Smooth muscle cell (in vitro differentiated cells): ENCODE measurements around the gene EIPR1. TPM values are rescaled to one million over a fixed set of nuclear protein-coding genes. Genes with fewer than 3 reads are reported as not detected.

ENCODE experiments used
- DNase-seq: peaks from one replicate; lab custom pipeline; 2025; ENCODE audit not compliant: unreplicated experiment; lab: John Stamatoyannopoulos, UW
- H2AFZ ChIP-seq: fragments of 200-600 bp; sonication (generic); 2 replicates; pipeline ENCODE4 v1.6.0; 2016; ENCODE audit warnings: antibody characterized with exemption, low read depth, mild to moderate bottlenecking
- H3F3A ChIP-seq: fragments of 200-600 bp; sonication (generic); 2 replicates; pipeline ENCODE4 v1.6.0; 2017; ENCODE audit warnings: antibody characterized with exemption, low read depth
- H3K27ac ChIP-seq: fragments of 200-600 bp; sonication (generic); 2 replicates; pipeline ENCODE4 v1.5.1; 2016; ENCODE audit warnings: low read depth, mild to moderate bottlenecking
- H3K27me3 ChIP-seq: fragments of 200-600 bp; sonication (generic); 2 replicates; pipeline ENCODE4 v1.6.1; 2016; ENCODE audit warnings: low read depth, mild to moderate bottlenecking
- H3K36me3 ChIP-seq: fragments of 200-600 bp; sonication (generic); 2 replicates; pipeline ENCODE4 v1.5.1; 2016; ENCODE audit warnings: low read depth
- H3K4me1 ChIP-seq: fragments of 200-600 bp; sonication (generic); 2 replicates; pipeline ENCODE4 v1.5.1; 2016; ENCODE audit warnings: low read depth
- H3K4me2 ChIP-seq: fragments of 200-600 bp; sonication (generic); 2 replicates; pipeline ENCODE4 v1.6.0; 2016; ENCODE audit warnings: mild to moderate bottlenecking
- H3K4me3 ChIP-seq: fragments of 200-600 bp; sonication (generic); 2 replicates; pipeline ENCODE4 v1.5.1; 2016; ENCODE audit warnings: mild to moderate bottlenecking
- H3K79me2 ChIP-seq: fragments of 200-600 bp; sonication (generic); 2 replicates; pipeline ENCODE4 v1.6.0; 2016; ENCODE audit warnings: low read depth, mild to moderate bottlenecking
- H3K9ac ChIP-seq: fragments of 200-600 bp; sonication (generic); 2 replicates; pipeline ENCODE4 v1.6.0; 2016; ENCODE audit warnings: low read depth
- H3K9me3 ChIP-seq: fragments of 200-600 bp; sonication (generic); replicated peaks from 2 replicates; pipeline ENCODE4 v1.5.1; 2016; ENCODE audit warnings: low read depth
- H4K20me1 ChIP-seq: fragments of 200-600 bp; sonication (generic); 2 replicates; pipeline ENCODE4 v1.6.0; 2016; ENCODE audit warnings: low read depth
- WGBS: methylation state at CpG from one replicate; pipeline ENCODE4 v1.1.7; 2016; ENCODE audit warnings: low lambda C conversion rate; 5-methylcytosine and 5-hydroxymethylcytosine counted together
- polyA plus RNA-seq: library from polyadenylated mRNA; unstranded; fragments of >200 nt; fragmentation: Nextera tagmentation; extraction: Ambion mirVana; gene quantifications from 2 replicates; pipeline ENCODE4 v1.2.1, GENCODE V29; 2016
- total RNA-seq: library from RNA; depleted of rRNA; stranded (reverse); fragments of >200 nt; gene quantifications from 2 replicates; pipeline ENCODE4 v1.2.3, GENCODE V29; 2014
- TF ChIP-seq, protein P1 (sequence below): fragments of 200-600 bp; sonication (generic); IDR thresholded peaks from 2 replicates; pipeline ENCODE4 v1.5.1; 2017; ENCODE audit warnings: borderline replicate concordance, mild to moderate bottlenecking, antibody characterized with exemption; ENCODE audit not compliant: insufficient read depth, poor library complexity, severe bottlenecking

Gene EIPR1
- total and polyA plus RNA-seq, 2 experiments from 2014 or later = 18.5 to 23.1 TPM

DNA sequence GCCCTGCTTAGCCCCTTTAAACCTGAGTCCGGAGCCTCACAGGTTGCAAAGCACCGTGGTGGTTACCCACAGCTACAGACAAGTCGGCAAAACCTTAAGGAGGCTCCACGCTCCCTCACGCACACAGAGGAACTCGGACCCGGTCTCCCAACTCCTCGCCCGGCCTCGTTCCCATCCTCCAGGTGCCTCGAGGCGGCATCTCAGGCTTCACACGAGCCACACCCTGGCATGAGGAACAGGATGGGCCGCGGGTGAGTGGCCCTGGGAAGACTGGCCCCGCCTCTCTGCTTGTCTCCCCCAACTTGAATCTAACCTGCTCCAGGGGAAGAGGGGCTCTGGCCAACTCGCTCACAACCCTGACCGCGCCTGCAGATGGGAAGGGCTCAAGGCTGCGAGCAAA, 97.4 kb downstream of the EIPR1 start:
- Histone ChIP-seq H3K4me3 (no peak overlapping the region), H4K20me1 (peaks cover 17% of the 10 kb centered on the region), H3K9me3 (no peaks in the 10 kb centered on the region), H3K79me2 (peaks cover 2% of the 10 kb centered on the region), H3F3A (no peaks in the 10 kb centered on the region), H2AFZ (no peak overlapping the region), H3K4me1 (no peaks in the 10 kb centered on the region), H3K27ac (no peak overlapping the region), H3K9ac (no peak overlapping the region), H3K4me2 (no peak overlapping the region), H3K36me3 (no peaks in the 10 kb centered on the region), H3K27me3 (no peaks in the 10 kb centered on the region)
- TF ChIP-seq, protein P1, sequence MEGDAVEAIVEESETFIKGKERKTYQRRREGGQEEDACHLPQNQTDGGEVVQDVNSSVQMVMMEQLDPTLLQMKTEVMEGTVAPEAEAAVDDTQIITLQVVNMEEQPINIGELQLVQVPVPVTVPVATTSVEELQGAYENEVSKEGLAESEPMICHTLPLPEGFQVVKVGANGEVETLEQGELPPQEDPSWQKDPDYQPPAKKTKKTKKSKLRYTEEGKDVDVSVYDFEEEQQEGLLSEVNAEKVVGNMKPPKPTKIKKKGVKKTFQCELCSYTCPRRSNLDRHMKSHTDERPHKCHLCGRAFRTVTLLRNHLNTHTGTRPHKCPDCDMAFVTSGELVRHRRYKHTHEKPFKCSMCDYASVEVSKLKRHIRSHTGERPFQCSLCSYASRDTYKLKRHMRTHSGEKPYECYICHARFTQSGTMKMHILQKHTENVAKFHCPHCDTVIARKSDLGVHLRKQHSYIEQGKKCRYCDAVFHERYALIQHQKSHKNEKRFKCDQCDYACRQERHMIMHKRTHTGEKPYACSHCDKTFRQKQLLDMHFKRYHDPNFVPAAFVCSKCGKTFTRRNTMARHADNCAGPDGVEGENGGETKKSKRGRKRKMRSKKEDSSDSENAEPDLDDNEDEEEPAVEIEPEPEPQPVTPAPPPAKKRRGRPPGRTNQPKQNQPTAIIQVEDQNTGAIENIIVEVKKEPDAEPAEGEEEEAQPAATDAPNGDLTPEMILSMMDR = no peak
- 92% methylated on average over 20 of the region's 20 CpGs for WGBS
- no peak for DNase-seq

DNA sequence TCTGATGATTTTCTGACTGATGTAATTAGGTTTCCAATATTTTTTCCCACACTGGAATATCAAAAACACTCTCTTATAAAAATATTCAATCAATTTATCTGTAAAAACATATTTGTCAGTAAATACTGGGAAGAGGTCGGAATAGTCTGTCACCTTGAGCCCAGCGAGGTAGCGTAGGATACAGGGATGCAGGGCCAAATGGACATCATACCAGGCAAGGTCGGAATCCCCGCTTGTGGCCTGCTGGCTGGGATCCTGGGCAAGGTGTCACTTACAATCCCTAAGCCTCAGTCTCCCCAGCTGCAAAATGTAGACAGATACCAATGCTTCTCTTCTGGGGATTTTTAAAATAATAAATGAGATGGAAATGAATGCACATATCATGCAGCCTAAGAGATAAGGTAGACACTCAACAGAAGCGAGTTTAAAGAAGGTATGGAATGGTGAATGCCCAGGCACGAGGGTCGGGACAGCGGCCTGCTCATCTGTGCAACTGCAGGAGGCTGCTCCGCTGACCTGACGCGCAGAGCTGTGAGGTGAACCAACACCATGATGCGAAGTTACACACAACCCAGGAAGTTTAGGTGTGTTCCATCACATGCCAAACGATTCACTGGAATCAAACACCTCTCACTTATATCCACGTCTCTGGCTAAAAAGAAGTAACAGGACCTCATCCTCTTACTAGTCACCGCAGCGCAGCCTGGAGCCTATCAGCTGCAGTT, 98.2 kb downstream of the EIPR1 start:
- no peak overlapping the region for H3K4me3 ChIP-seq
- no peaks in the 10 kb centered on the region for H3K9me3 ChIP-seq
- no peaks in the 10 kb centered on the region for H3F3A ChIP-seq
- DNase-seq = no peak
- H3K36me3 ChIP-seq = no peaks in the 10 kb centered on the region
- H3K4me2 ChIP-seq = no peak overlapping the region
- peaks cover 6% of the 10 kb centered on the region for H3K79me2 ChIP-seq
- no peak overlapping the region for H2AFZ ChIP-seq
- no peaks in the 10 kb centered on the region for H3K4me1 ChIP-seq
- H3K27ac ChIP-seq = no peak overlapping the region
- TF ChIP-seq, protein P1 = no peak
- H3K9ac ChIP-seq = no peak overlapping the region
- peaks cover 17% of the 10 kb centered on the region for H4K20me1 ChIP-seq
- no peaks in the 10 kb centered on the region for H3K27me3 ChIP-seq
- 94% methylated on average over 17 of the region's 17 CpGs for WGBS

DNA sequence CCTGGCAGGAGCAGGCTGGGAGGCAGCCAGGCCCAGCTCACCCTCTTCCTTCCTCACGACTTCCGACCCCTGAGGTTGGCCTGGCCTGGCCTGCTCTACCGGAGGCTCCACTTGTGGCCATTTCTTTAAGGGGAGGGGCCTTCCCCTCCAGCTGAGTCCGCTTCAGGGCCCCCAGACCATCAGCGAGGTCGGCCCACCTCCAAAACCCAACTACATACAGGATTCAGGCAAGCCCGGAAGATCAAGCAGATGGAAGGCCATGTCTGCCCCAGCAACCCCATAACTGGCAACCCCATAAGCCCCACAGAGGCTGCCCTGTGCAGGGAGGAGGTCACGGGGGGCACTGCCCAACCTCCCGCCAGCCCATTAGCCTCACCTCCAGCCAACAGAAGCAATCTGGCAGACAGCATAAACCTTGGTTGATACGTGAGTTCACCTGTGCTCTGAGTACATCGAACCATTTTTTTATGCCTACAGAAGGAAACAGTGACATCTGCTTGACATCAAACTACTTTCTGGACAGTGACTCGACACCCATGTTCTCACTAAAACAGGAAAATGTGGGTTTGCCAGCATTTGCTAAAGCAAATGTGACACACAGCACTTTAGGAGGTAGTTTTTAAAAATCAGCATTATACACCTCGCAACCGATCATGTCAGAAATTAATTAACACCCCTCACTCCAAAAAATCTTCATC, 98.9 kb downstream of the EIPR1 start:
- TF ChIP-seq, protein P1 = no peak
- no peak overlapping the region for H3K27ac ChIP-seq
- no peaks in the 10 kb centered on the region for H3K27me3 ChIP-seq
- H3K4me2 ChIP-seq = no peak overlapping the region
- H3K4me3 ChIP-seq = no peak overlapping the region
- no peak overlapping the region for H2AFZ ChIP-seq
- no peak for DNase-seq
- H3K36me3 ChIP-seq = no peaks in the 10 kb centered on the region
- 97% methylated on average over 14 of the region's 14 CpGs for WGBS
- H3K4me1 ChIP-seq = no peaks in the 10 kb centered on the region
- no peak overlapping the region for H3K9ac ChIP-seq
- peaks cover 17% of the 10 kb centered on the region for H4K20me1 ChIP-seq
- peaks cover 6% of the 10 kb centered on the region for H3K79me2 ChIP-seq
- H3K9me3 ChIP-seq = no peaks in the 10 kb centered on the region
- H3F3A ChIP-seq = no peaks in the 10 kb centered on the region
